Kidney (tissue), 14 donors: ENCODE data around the gene ZFY. TPM values are rescaled to one million over a fixed set of nuclear protein-coding genes. Genes with fewer than 3 reads are reported as not detected.

Experiments
- DNase-seq, 5 donors: peaks; one replicate each; pipeline ENCODE4 v3.0.0-alpha.2; 2013 to 2020
- FAIRE-seq: peaks from 2 replicates; lab custom pipeline; 2012; peaks lifted over from hg19 to GRCh38; lab: Jason Lieb, UNC
- H3K27ac ChIP-seq, 2 donors: one replicate each; pipeline ENCODE4 v1.7.0; 2013; ENCODE audit warnings: low read depth in 2 of 2, low read length in 2 of 2, inconsistent platforms in 1 of 2
- H3K27me3 ChIP-seq: one replicate; pipeline ENCODE4 v1.7.1; 2013; ENCODE audit warnings: low read length, inconsistent platforms; ENCODE audit not compliant: control insufficient read depth, insufficient read depth
- H3K36me3 ChIP-seq, 3 donors: one replicate each; pipeline versions ENCODE4 v1.7.0 to v1.7.1; 2013; ENCODE audit warnings: low read length in 3 of 3, control low read depth in 1 of 3, inconsistent platforms in 1 of 3; ENCODE audit not compliant: insufficient read depth in 3 of 3, control insufficient read depth in 2 of 3
- H3K4me1 ChIP-seq, 3 donors: one replicate each; pipeline versions ENCODE4 v1.7.0 to v1.7.1; 2013; ENCODE audit warnings: low read length in 3 of 3, inconsistent platforms in 1 of 3, low read depth in 1 of 3; ENCODE audit not compliant: control insufficient read depth in 2 of 3, insufficient read depth in 2 of 3
- H3K4me3 ChIP-seq, 3 donors: one replicate each; pipeline versions ENCODE4 v1.7.0 to v1.8.1; 2013; ENCODE audit warnings: low read length in 3 of 3, control low read depth in 1 of 3, inconsistent platforms in 1 of 3
- H3K9ac ChIP-seq, 3 donors: one replicate each; pipeline versions ENCODE4 v1.7.0 to v1.7.1; 2013; ENCODE audit warnings: low read length in 3 of 3, control low read depth in 1 of 3, inconsistent platforms in 1 of 3
- H3K9me3 ChIP-seq, 3 donors: one replicate each; pipeline versions ENCODE4 v1.7.0 to v1.7.1; 2013; ENCODE audit warnings: low read length in 3 of 3, control low read depth in 1 of 3, inconsistent platforms in 1 of 3; ENCODE audit not compliant: control insufficient read depth in 2 of 3, insufficient read depth in 1 of 3
- intact Hi-C: fragments of 100-400 bp; cut with DNase I; formaldehyde crosslinking; loops from one replicate; pipeline ENCODE4 v1.11.1; 2022
- polyA plus RNA-seq: library from polyadenylated mRNA; stranded (reverse); fragments of 350-450 nt; fragmentation: Illumina TruSeq; extraction: RNeasy Lipid Tissue Mini Kit (QIAGEN cat#74804); gene quantifications from one replicate; pipeline ENCODE4 v1.2.3, GENCODE V29; 2014; ENCODE audit warnings: low read depth, low replicate concordance; ENCODE audit not compliant: insufficient read depth
- total RNA-seq: library from RNA; stranded (reverse); fragmentation: NEBNext Ultra II Directional; extraction: Animal tissue kit (Norgen Biotek cat#: 25700); gene quantifications from one replicate; pipeline ENCODE4 v1.2.1, GENCODE V29; 2021
- TF ChIP-seq, protein P1 (sequence below): IDR thresholded peaks from 3 replicates; pipeline ENCODE4 v1.5.1; 2012; ENCODE audit warnings: mild to moderate bottlenecking, moderate library complexity, borderline replicate concordance; ENCODE audit not compliant: insufficient read depth; ENCODE audit errors: extremely low read depth
- donor health status: control.
- donor health status: control.
- donor health status: control.
- donor health status: control.
- donor health status: control.
- donor health status: DM: yes; HTN: yes; CAD: no.
- donor health status: Normal renal cell carcinoma (clear cell type).

Gene ZFY
- total and polyA plus RNA-seq, 2 donors from 2014 or later = 2.1 TPM; not detected in 1

DNA sequence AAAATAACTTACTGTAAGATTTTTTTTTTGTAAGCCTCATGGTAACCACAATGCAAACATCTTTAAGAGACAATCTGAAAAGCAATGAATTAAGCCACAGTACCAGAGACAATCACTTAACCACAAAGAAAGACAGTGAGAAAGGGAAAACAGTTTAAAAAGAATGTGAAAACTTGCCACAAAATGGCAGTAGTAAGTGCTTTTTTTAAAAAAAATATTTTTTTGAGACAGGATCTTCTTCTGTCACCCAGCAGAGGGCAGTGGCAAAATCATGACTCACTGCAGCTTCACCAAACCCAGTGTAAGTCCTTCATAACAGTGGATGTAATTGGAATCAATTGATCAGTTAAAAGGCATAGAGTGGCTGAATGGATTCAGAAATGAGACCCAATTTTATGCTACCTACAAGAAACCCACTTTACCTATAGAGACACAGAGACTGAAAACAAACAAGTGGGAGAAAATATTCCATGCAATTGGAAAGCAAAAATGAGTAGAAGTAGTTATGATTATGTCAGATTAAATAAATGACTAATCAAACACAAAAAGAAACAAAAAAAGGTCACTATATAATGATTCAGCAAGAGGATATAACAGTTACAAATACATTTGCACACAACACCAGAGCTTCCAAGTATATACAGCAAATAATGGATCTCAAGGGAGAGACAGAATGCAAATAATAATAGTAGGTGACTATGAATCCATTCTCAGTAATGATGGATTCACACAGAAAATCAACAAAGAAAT, 21.9 kb upstream of the ZFY start:
- no peaks in the 10 kb centered on the region for H3K9me3 ChIP-seq
- intact Hi-C loops = no loop called here
- TF ChIP-seq, protein P1, sequence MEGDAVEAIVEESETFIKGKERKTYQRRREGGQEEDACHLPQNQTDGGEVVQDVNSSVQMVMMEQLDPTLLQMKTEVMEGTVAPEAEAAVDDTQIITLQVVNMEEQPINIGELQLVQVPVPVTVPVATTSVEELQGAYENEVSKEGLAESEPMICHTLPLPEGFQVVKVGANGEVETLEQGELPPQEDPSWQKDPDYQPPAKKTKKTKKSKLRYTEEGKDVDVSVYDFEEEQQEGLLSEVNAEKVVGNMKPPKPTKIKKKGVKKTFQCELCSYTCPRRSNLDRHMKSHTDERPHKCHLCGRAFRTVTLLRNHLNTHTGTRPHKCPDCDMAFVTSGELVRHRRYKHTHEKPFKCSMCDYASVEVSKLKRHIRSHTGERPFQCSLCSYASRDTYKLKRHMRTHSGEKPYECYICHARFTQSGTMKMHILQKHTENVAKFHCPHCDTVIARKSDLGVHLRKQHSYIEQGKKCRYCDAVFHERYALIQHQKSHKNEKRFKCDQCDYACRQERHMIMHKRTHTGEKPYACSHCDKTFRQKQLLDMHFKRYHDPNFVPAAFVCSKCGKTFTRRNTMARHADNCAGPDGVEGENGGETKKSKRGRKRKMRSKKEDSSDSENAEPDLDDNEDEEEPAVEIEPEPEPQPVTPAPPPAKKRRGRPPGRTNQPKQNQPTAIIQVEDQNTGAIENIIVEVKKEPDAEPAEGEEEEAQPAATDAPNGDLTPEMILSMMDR = no peak
- no peak overlapping the region for H3K9ac ChIP-seq
- DNase-seq = no peak
- H3K27me3 ChIP-seq = no peaks in the 10 kb centered on the region
- H3K36me3 ChIP-seq = no peaks in the 10 kb centered on the region
- no peak for FAIRE-seq
- no peak overlapping the region for H3K4me3 ChIP-seq
- no peaks in the 10 kb centered on the region for H3K4me1 ChIP-seq
- no peak overlapping the region for H3K27ac ChIP-seq

DNA sequence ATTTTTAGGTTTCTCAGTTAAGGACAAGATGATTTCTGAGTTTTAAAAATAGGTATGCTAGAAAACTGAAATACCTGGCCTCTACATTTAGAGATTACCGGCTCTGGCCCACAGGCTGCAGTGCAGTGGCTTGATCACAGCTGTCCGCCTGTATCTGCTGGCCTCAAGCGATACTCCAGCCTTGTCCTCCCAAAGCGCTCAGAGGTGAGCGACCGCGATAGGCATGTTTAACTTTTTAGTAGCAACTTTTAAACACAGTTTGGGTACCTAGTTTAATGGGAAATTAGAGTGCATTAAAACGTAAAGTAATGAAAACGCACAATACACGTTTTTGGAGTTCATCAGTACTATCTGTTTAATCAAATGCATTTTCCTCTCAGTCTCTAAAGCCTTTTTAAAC, 1.1 kb upstream of the ZFY start:
- Histone ChIP-seq H3K27ac (peak overlapping the region in 1 of 2 donors; percentile 98), H3K4me1 (no peaks in the 10 kb centered on the region), H3K36me3 (no peaks in the 10 kb centered on the region), H3K4me3 (peak overlapping the region in 2 of 3 donors; percentile 69 to 78), H3K9ac (peak overlapping the region in 1 of 3 donors; percentile 95), H3K9me3 (no peaks in the 10 kb centered on the region), H3K27me3 (no peaks in the 10 kb centered on the region)
- FAIRE-seq (no peak), DNase-seq (peak in 1 of 5 donors; percentile 61)
- TF ChIP-seq, protein P1 = no peak
- intact Hi-C loops = no loop called here

GRCh38 chrY:2935716-2936435, 695 bp downstream of the ZFY start:
- DNase-seq (peak in 2 of 5 donors; percentile 92 to 95), FAIRE-seq (no peak)
- no peaks in the 10 kb centered on the region for H3K27me3 ChIP-seq
- H3K4me3 ChIP-seq = peak overlapping the region in 2 of 3 donors; percentile 77 to 78
- H3K4me1 ChIP-seq = no peaks in the 10 kb centered on the region
- no peaks in the 10 kb centered on the region for H3K36me3 ChIP-seq
- H3K27ac ChIP-seq = peak overlapping the region; percentile 98 to 99
- TF ChIP-seq, protein P1 = peak; percentile 34
- H3K9ac ChIP-seq = peak overlapping the region in 2 of 3 donors; percentile 77 to 95
- intact Hi-C loops = no loop called here
- no peaks in the 10 kb centered on the region for H3K9me3 ChIP-seq
